ENCODE data around the gene C6orf47. TPM values are rescaled to one million over a fixed set of nuclear protein-coding genes. Genes with fewer than 3 reads are reported as not detected.

Gene C6orf47
- total and polyA plus RNA-seq, 10 of the 15 experiments (the other 5 are each of a cell fraction or from before 2014, with no cell fraction given): 0.16 to 20.4 (median 17.3) TPM; not detected in 1

DNA sequence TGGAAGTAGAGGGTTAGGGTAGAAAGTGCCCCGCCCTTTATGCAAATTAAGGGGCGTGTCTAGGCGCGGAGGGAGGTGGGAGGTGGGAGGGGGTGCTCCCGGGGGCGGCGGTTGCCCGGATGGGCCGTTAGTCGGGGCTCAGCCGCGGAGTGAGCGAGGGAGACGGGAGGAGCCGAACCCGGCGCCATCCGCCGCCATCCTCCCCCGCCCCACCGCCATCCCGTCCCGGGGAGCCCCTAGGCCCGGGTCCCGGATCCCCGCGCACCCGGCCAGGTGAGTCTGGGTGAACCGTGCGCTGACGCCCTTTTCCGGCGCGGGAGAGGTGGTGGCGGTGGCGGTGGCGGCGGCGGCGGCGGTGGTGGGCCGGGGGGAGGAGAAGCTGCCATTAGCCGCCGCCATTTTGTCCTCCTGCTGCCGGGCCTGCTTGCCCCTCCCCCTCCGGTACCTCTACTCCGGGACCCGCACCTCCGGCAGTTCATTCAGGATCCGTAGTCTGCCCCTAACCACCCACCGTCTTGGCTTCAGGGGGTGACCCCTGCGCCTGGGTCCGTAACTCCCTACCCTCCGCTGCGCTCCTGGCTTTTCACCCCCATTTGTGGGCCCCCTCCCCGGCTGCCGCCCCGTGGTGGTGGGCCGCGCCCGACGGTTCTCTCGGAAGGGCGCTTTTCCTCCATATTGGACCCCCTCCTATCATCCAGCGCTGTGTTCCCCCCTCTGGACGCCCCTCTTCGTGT is 39.8 kb downstream of the C6orf47 start, which contains the start of gene PRRC2A (continued):
- TF ChIP-seq E2F8 (IDR thresholded peaks at IDR 0.05; ENCODE audit: low read depth, partially characterized antibody) (no peak), BCL11A (IDR thresholded peaks at IDR 0.05; ENCODE audit: low read depth, low read length) (no peak), PAX5 (IDR thresholded peaks at IDR 0.05; ENCODE audit: borderline replicate concordance, low read depth, low read length) (no peak), BACH1 (IDR thresholded peaks at IDR 0.05; ENCODE audit: borderline replicate concordance) (peak; percentile 52), HCFC1 (IDR thresholded peaks at IDR 0.05; ENCODE audit: low read length) (no peak), ZNF274 (IDR thresholded peaks at IDR 0.05; ENCODE audit: insufficient read depth, insufficient read length) (no peak), CBX3 (IDR thresholded peaks at IDR 0.05; ENCODE audit: borderline replicate concordance, low read depth) (no peak), ZBTB11 (CRISPR knock-in tag; IDR thresholded peaks at IDR 0.05) (no peak), CTCF (IDR thresholded peaks at IDR 0.05 in 2 of 3, conservative IDR thresholded peaks at IDR 0.05 in 1 of 3; ENCODE audit: control insufficient read depth in 2 of 3, extremely low read depth in 1 of 3, insufficient read depth in 1 of 3, low read depth in 3 of 3, low read length in 3 of 3) (no peak), WRNIP1 (IDR thresholded peaks at IDR 0.05; ENCODE audit: borderline replicate concordance, low read depth, low read length) (no peak), PML (IDR thresholded peaks at IDR 0.05; ENCODE audit: low read length) (no peak; the same call in 1 of the 2 replicates)
- TF ChIP-seq, protein P1, sequence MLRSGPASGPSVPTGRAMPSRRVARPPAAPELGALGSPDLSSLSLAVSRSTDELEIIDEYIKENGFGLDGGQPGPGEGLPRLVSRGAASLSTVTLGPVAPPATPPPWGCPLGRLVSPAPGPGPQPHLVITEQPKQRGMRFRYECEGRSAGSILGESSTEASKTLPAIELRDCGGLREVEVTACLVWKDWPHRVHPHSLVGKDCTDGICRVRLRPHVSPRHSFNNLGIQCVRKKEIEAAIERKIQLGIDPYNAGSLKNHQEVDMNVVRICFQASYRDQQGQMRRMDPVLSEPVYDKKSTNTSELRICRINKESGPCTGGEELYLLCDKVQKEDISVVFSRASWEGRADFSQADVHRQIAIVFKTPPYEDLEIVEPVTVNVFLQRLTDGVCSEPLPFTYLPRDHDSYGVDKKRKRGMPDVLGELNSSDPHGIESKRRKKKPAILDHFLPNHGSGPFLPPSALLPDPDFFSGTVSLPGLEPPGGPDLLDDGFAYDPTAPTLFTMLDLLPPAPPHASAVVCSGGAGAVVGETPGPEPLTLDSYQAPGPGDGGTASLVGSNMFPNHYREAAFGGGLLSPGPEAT (IDR thresholded peaks at IDR 0.05; ENCODE audit: low read depth): no peak
- TF ChIP-seq, protein P2, sequence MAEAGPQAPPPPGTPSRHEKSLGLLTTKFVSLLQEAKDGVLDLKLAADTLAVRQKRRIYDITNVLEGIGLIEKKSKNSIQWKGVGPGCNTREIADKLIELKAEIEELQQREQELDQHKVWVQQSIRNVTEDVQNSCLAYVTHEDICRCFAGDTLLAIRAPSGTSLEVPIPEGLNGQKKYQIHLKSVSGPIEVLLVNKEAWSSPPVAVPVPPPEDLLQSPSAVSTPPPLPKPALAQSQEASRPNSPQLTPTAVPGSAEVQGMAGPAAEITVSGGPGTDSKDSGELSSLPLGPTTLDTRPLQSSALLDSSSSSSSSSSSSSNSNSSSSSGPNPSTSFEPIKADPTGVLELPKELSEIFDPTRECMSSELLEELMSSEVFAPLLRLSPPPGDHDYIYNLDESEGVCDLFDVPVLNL (IDR thresholded peaks at IDR 0.05; ENCODE audit: low read depth, low read length): no peak
- TF ChIP-seq, protein P3, sequence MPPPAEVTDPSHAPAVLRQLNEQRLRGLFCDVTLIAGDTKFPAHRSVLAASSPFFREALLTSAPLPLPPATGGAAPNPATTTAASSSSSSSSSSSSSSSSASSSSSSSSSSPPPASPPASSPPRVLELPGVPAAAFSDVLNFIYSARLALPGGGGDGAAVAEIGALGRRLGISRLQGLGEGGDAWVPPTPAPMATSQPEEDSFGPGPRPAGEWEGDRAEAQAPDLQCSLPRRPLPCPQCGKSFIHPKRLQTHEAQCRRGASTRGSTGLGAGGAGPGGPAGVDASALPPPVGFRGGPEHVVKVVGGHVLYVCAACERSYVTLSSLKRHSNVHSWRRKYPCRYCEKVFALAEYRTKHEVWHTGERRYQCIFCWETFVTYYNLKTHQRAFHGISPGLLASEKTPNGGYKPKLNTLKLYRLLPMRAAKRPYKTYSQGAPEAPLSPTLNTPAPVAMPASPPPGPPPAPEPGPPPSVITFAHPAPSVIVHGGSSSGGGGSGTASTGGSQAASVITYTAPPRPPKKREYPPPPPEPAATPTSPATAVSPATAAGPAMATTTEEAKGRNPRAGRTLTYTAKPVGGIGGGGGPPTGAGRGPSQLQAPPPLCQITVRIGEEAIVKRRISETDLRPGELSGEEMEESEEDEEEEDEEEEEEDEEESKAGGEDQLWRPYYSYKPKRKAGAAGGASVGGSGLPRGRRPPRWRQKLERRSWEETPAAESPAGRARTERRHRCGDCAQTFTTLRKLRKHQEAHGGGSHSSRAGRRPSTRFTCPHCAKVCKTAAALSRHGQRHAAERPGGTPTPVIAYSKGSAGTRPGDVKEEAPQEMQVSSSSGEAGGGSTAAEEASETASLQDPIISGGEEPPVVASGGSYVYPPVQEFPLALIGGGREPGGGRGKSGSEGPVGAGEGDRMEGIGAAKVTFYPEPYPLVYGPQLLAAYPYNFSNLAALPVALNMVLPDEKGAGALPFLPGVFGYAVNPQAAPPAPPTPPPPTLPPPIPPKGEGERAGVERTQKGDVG (CRISPR knock-in tag; IDR thresholded peaks at IDR 0.05): no peak
